ENCODE measurements around the gene AKR1C3. TPM values are rescaled to one million over a fixed set of nuclear protein-coding genes. Genes with fewer than 3 reads are reported as not detected.

Gene AKR1C3
- total RNA-seq, 4 donors from 2014 or later: 182 to 860 (median 419) TPM

DNA sequence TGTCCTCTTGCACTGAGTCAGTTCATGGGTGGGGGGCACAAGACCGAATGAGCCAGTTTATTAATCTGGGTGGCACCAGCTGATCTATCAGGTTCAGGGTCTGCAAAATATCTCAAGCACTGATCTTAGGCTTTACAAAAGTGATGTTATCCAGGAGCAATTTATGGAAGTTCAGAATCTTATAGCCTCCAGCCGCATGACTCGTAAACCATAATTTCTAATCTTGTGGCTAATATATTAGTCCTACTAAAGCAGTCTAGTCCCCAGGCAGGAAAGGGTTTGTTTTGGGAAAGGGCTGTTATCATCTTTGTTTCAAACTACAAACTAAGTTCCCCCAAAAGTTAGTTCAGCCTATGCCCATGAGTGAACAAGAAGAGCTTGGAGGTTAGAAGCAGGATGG is 56.9 kb downstream of the AKR1C3 start:
- DNase-seq: no peak
- Histone ChIP-seq H3K4me1 (peaks cover 0 to 13% (median 0%) of the 10 kb centered on the region in 4 donors), H3K27ac (no peak overlapping the region), H3K9me3 (peaks cover 0 to 4% (median 0%) of the 10 kb centered on the region in 4 donors), H3K27me3 (no peaks in the 10 kb centered on the region), H3K36me3 (no peaks in the 10 kb centered on the region), H3K4me3 (no peak overlapping the region)
- TF ChIP-seq, protein P1, sequence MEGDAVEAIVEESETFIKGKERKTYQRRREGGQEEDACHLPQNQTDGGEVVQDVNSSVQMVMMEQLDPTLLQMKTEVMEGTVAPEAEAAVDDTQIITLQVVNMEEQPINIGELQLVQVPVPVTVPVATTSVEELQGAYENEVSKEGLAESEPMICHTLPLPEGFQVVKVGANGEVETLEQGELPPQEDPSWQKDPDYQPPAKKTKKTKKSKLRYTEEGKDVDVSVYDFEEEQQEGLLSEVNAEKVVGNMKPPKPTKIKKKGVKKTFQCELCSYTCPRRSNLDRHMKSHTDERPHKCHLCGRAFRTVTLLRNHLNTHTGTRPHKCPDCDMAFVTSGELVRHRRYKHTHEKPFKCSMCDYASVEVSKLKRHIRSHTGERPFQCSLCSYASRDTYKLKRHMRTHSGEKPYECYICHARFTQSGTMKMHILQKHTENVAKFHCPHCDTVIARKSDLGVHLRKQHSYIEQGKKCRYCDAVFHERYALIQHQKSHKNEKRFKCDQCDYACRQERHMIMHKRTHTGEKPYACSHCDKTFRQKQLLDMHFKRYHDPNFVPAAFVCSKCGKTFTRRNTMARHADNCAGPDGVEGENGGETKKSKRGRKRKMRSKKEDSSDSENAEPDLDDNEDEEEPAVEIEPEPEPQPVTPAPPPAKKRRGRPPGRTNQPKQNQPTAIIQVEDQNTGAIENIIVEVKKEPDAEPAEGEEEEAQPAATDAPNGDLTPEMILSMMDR (IDR thresholded peaks at IDR 0.05): no peak
- no peak for TF ChIP-seq POLR2A (IDR thresholded peaks at IDR 0.05)

DNA sequence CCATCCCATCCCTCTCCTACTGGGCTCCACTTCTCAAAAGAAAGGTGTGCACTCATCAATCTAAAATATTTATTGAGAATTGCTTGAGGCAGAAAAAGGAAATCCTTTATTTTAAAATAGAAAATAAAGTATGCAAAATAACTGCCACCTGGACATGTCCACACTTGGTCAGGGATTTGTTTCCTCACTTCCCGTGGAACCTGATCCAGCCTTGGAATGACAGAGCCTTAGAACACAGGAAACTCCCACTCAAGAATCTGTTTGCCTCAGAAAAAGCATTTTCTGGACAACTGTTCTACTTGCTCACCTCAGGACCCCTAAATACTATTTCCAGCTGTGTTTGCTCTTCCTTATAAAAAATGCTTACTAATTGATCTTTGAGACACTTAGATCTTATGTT is 61.7 kb downstream of the AKR1C3 start:
- Histone ChIP-seq H3K27ac (no peak overlapping the region), H3K9me3 (peaks cover 0 to 4% (median 0%) of the 10 kb centered on the region in 4 donors), H3K27me3 (no peaks in the 10 kb centered on the region), H3K4me1 (no peaks in the 10 kb centered on the region), H3K36me3 (no peaks in the 10 kb centered on the region), H3K4me3 (no peak overlapping the region)
- TF ChIP-seq, protein P1 (IDR thresholded peaks at IDR 0.05): no peak
- no peak for TF ChIP-seq POLR2A (IDR thresholded peaks at IDR 0.05)
- DNase-seq: no peak

Small RNA genes within 50 kb of the gene (small RNA-seq; reads per million reads assigned to genes)
- 0 reads per million in 2 donors for gene RF00096

Other genes starting within 250 kb of the AKR1C3 start
- gene AKR1C1, start 131.0 kb upstream of the AKR1C3 start, total RNA-seq: 10 to 100 TPM; 10.0 to 29.7 (median 13.8) TPM
- 10 to 100 TPM; 22.7 to 95.4 (median 45.2) TPM for gene AKR1C2, start 90.6 kb upstream of the AKR1C3 start, total RNA-seq
- under 1 TPM in 1 of 4 donors, not detected in 3; 0.53 TPM for gene AKR1C8, start 90.7 kb downstream of the AKR1C3 start, total RNA-seq
- 1 to 10 TPM in 1 of 4 donors, not detected in 3; 1.1 TPM for gene AKR1C4, start 102.4 kb downstream of the AKR1C3 start, total RNA-seq